ENCODE data around the gene CREB5.

Gene CREB5

GRCh38 chr7:28695300-28696295, 283.3 kb downstream of the CREB5 start:
- DNase-seq = no peak

- DNase-seq = no peak
These were observed 285.7 kb downstream of the CREB5 start for GRCh38 chr7:28697913-28698563.

GRCh38 chr7:28698840-28699239, 286.5 kb downstream of the CREB5 start:
- DNase-seq = no peak

- DNase-seq = no peak
These were observed 287.8 kb downstream of the CREB5 start for GRCh38 chr7:28700096-28700495.

- DNase-seq = no peak
These were observed 288.5 kb downstream of the CREB5 start for GRCh38 chr7:28700790-28701203.

- no peak for DNase-seq
These were observed 289.4 kb downstream of the CREB5 start for GRCh38 chr7:28701731-28702130.

- DNase-seq = no peak
These were observed 289.9 kb downstream of the CREB5 start for GRCh38 chr7:28702171-28702570.

- no peak for DNase-seq
These were observed 290.9 kb downstream of the CREB5 start for GRCh38 chr7:28703037-28703765.

- DNase-seq = no peak
These were observed 292.4 kb downstream of the CREB5 start for GRCh38 chr7:28704706-28705105.

- DNase-seq = no peak
These were observed 293.0 kb downstream of the CREB5 start for GRCh38 chr7:28705350-28705749.

GRCh38 chr7:28706584-28706983, 294.3 kb downstream of the CREB5 start:
- no peak for DNase-seq

GRCh38 chr7:28707291-28707690, 295.0 kb downstream of the CREB5 start:
- no peak for DNase-seq

GRCh38 chr7:28708033-28708951, 296.0 kb downstream of the CREB5 start:
- no peak for DNase-seq

- DNase-seq = no peak
These were observed 297.4 kb downstream of the CREB5 start for GRCh38 chr7:28709748-28710147.

- DNase-seq = no peak
These were observed 298.8 kb downstream of the CREB5 start for GRCh38 chr7:28711114-28711513.

GRCh38 chr7:28714459-28715120, 302.3 kb downstream of the CREB5 start:
- no peak for DNase-seq

- DNase-seq = no peak
These were observed 305.2 kb downstream of the CREB5 start for GRCh38 chr7:28717445-28718054.

GRCh38 chr7:28718055-28718481, 305.8 kb downstream of the CREB5 start:
- DNase-seq = no peak

GRCh38 chr7:28718545-28718944, 306.2 kb downstream of the CREB5 start:
- no peak for DNase-seq

GRCh38 chr7:28722684-28723083, 310.4 kb downstream of the CREB5 start:
- DNase-seq = no peak

- no peak for DNase-seq
These were observed 311.0 kb downstream of the CREB5 start for GRCh38 chr7:28723336-28723735.

Measured in KG1 (cell line).